Activated CD4-positive, alpha-beta T cell treated with anti-CD3 and anti-CD28 coated beads, Interleukin-2, amount 50 U/mL, for 48 hours (primary cell): ENCODE measurements around the gene MALRD1.

Experiments used
- DNase-seq, 2 experiments: peaks; one replicate each; pipeline ENCODE4 v3.0.0-alpha.2; 2020

Gene MALRD1

GRCh38 chr10:19579761-19580545 is 531.4 kb downstream of the MALRD1 start:
- DNase-seq, result no peak

- DNase-seq, result no peak
These were observed 532.1 kb downstream of the MALRD1 start for GRCh38 chr10:19580691-19581090.

- no peak for DNase-seq
These were observed 540.0 kb downstream of the MALRD1 start for GRCh38 chr10:19588608-19589007.

- DNase-seq, result no peak
These were observed 543.7 kb downstream of the MALRD1 start for GRCh38 chr10:19592276-19592675.

GRCh38 chr10:19595212-19595845 is 546.7 kb downstream of the MALRD1 start:
- no peak for DNase-seq

- no peak for DNase-seq
These were observed 557.2 kb downstream of the MALRD1 start for GRCh38 chr10:19605806-19606205.

- no peak for DNase-seq
These were observed 558.4 kb downstream of the MALRD1 start for GRCh38 chr10:19606968-19607367.

- no peak for DNase-seq
These were observed 563.2 kb downstream of the MALRD1 start for GRCh38 chr10:19611775-19612174.

- no peak for DNase-seq
These were observed 568.4 kb downstream of the MALRD1 start for GRCh38 chr10:19616966-19617365.

- DNase-seq, result no peak
These were observed 572.2 kb downstream of the MALRD1 start for GRCh38 chr10:19620811-19621210.

GRCh38 chr10:19623321-19623720 is 574.7 kb downstream of the MALRD1 start:
- no peak for DNase-seq

GRCh38 chr10:19626156-19626555 is 577.6 kb downstream of the MALRD1 start:
- DNase-seq, result no peak

GRCh38 chr10:19628767-19629560 is 580.4 kb downstream of the MALRD1 start:
- no peak for DNase-seq

GRCh38 chr10:19629567-19629966 is 581.0 kb downstream of the MALRD1 start:
- no peak for DNase-seq

GRCh38 chr10:19634163-19634562 is 585.6 kb downstream of the MALRD1 start:
- DNase-seq, result no peak

GRCh38 chr10:19638182-19638895 is 589.7 kb downstream of the MALRD1 start:
- no peak for DNase-seq

- no peak for DNase-seq
These were observed 590.3 kb downstream of the MALRD1 start for GRCh38 chr10:19638896-19639233.

GRCh38 chr10:19640566-19641263 is 592.1 kb downstream of the MALRD1 start:
- DNase-seq, result no peak

- no peak for DNase-seq
These were observed 602.9 kb downstream of the MALRD1 start for GRCh38 chr10:19651549-19651948.

GRCh38 chr10:19652750-19653149 is 604.1 kb downstream of the MALRD1 start:
- DNase-seq, result no peak

- DNase-seq, result no peak
These were observed 605.3 kb downstream of the MALRD1 start for GRCh38 chr10:19653931-19654330.

- no peak for DNase-seq
These were observed 606.0 kb downstream of the MALRD1 start for GRCh38 chr10:19654576-19654975.
